GM12874 (cell line): Measurements from ENCODE around the gene PCBP4.

Experiments used
- CTCF ChIP-seq: IDR thresholded peaks from 2 replicates; pipeline ENCODE4 v1.5.1; 2011; ENCODE audit warnings: low read depth, mild to moderate bottlenecking, control low read depth, low read length, moderate library complexity; ENCODE audit not compliant: insufficient read depth

The PCBP4 gene

GRCh38 chr3:51955893-51956770 lies 11.1 kb downstream of the PCBP4 start:
- TF ChIP-seq CTCF = peak; percentile 64

- no peak for TF ChIP-seq CTCF
Observed at GRCh38 chr3:51955175-51955892, 11.9 kb downstream of the PCBP4 start, which contains the start of gene GPR62. GPR62 (plus strand) TSS chr3:51955381; CDS start chr3:51955653, 272 bp downstream.

- TF ChIP-seq CTCF = no peak
Observed at GRCh38 chr3:51954713-51955112, 12.5 kb downstream of the PCBP4 start.

GRCh38 chr3:51954105-51954504 lies 13.1 kb downstream of the PCBP4 start:
- TF ChIP-seq CTCF = no peak

GRCh38 chr3:51953445-51953844 lies 13.8 kb downstream of the PCBP4 start:
- TF ChIP-seq CTCF = no peak

GRCh38 chr3:51950899-51951298 lies 16.4 kb downstream of the PCBP4 start:
- no peak for TF ChIP-seq CTCF

GRCh38 chr3:51949121-51949520 lies 18.1 kb downstream of the PCBP4 start:
- no peak for TF ChIP-seq CTCF
